ENCODE data around the gene ZNF345. TPM values are rescaled to one million over a fixed set of nuclear protein-coding genes. Genes with fewer than 3 reads are reported as not detected.

The ZNF345 gene
- total RNA-seq, 2 donors from 2014 or later = 0.85 to 0.98 TPM

- DNase-seq (ENCODE audit: low spot score) = no peak
- no peak overlapping the region for H3K4me3 ChIP-seq
- no peak overlapping the region for H3K27ac ChIP-seq
- peaks cover 0 to 12% of the 10 kb centered on the region in 2 donors for H3K4me1 ChIP-seq
- H3K27me3 ChIP-seq = no peaks in the 10 kb centered on the region
- TF ChIP-seq CTCF (IDR thresholded peaks at IDR 0.05) = no peak
- peaks cover 46% of the 10 kb centered on the region for H3K36me3 ChIP-seq
- H3K9me3 ChIP-seq = peaks cover 35 to 72% of the 10 kb centered on the region in 2 donors
Measured at GRCh38 chr19:36833430-36833829, 17.2 kb upstream of the ZNF345 start.

GRCh38 chr19:36837176-36837905 is 13.3 kb upstream of the ZNF345 start:
- Histone ChIP-seq H3K9me3 (peaks cover 14 to 33% of the 10 kb centered on the region in 2 donors), H3K36me3 (peaks cover 17% of the 10 kb centered on the region), H3K27ac (peak overlapping the region; percentile 87 to 88), H3K27me3 (no peaks in the 10 kb centered on the region), H3K4me3 (peak overlapping the region; percentile 67 to 77), H3K4me1 (peaks cover 0 to 19% of the 10 kb centered on the region in 2 donors)
- no peak for DNase-seq (ENCODE audit: low spot score)
- no peak for TF ChIP-seq CTCF (IDR thresholded peaks at IDR 0.05)

DNA sequence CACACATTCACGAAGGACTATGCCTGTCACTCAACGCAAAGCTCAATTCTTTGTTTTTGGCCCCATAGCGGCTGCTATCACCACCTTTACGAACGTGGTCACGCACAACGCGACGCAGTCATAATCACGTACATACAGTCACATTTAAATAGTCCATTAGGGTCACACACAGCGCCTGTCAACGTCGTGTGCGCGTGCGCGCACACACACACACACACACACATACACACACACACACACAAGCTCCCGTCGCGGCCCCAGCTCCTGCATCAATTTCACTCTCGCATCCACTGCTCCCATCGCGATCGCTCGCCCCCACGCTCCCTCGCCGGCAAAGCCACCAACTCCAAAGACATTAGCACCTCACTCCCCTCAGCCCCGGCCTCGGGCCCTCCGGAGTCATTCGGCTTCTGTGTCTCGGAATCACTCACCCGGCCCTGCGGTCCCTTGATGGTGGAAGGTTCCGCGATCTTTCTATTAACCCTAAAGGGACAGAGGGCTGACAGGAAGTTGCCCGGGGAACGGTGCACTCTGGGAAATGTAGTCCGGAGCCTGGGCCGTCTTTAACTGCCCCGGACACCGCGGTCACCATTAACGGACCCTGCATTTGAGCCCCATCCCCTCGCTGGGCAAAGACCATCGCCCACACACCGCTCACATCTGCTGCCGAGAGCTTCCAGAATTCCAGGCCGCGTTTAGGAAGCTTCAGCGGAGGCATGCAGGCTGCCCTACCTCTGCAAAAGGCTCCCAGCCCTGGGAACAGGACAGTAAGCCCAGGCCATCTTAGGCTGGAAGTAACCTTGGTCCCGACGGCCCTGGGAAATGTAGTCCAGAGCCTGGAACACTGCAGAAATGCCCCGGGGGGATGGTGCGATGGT is 12.5 kb upstream of the ZNF345 start, which contains the start of gene ZNF790:
Gene ZNF790, minus strand, starts transcription at position 482 of the 878 bp plus-strand sequence. CDS start 12,768 bp downstream, outside the sequence.
- peaks cover 9% of the 10 kb centered on the region for H3K36me3 ChIP-seq
- no peak for TF ChIP-seq CTCF (IDR thresholded peaks at IDR 0.05)
- peak within 1 kb of the TSS; percentile 87 to 88 for H3K27ac ChIP-seq

DNA sequence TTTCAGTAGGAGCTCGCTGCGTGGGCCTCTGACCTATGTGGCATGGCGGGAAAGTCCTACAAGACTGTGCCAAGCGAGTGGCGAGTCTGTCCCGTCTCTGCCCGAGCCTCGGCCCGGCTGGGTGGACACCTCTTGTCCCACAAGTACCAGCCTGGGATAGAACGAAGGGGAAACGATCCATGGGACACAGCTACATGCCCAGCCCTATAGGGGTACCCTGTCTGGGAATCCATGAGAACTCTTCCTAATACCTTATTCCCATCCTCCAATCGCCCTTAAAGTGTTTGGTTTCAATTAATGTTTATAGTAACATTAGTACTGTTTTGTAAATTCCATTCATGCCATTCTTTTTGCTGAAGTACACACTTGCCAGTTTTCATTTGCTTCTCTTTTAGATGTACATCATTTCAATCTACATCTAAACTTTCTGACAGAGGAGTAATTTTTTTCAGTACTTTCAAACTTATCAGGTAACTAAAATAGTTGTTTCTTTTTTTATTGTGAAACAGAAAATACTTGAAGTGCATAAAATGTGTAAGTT is 11.8 kb upstream of the ZNF345 start:
- Histone ChIP-seq H3K4me3 (peak overlapping the region; percentile 67 to 77), H3K27ac (peak overlapping the region; percentile 87 to 88), H3K4me1 (peaks cover 0 to 19% of the 10 kb centered on the region in 2 donors), H3K36me3 (peaks cover 2% of the 10 kb centered on the region), H3K27me3 (no peaks in the 10 kb centered on the region), H3K9me3 (peaks cover under 1 to 18% of the 10 kb centered on the region in 2 donors)
- no peak for DNase-seq (ENCODE audit: low spot score)
- TF ChIP-seq CTCF (IDR thresholded peaks at IDR 0.05) = no peak

More for the DNA sequence above, 12.5 kb upstream of the ZNF345 start, which contains the start of gene ZNF790:
- Histone ChIP-seq H3K4me1 (peaks cover 0 to 19% of the 10 kb centered on the region in 2 donors), H3K9me3 (peaks cover 8 to 25% of the 10 kb centered on the region in 2 donors), H3K27me3 (no peaks in the 10 kb centered on the region), H3K4me3 (peak within 1 kb of the TSS; percentile 67 to 77)
- DNase-seq (ENCODE audit: low spot score) = peak; percentile 86

- H3K9me3 ChIP-seq = no peaks in the 10 kb centered on the region
Measured at GRCh38 chr19:36847968-36848367, 2.7 kb upstream of the ZNF345 start.

More at GRCh38 chr19:36847968-36848367, 2.7 kb upstream of the ZNF345 start:
- no peaks in the 10 kb centered on the region for H3K27me3 ChIP-seq
- H3K27ac ChIP-seq = peak overlapping the region in 1 of 2 donors; percentile 89
- no peak for DNase-seq (ENCODE audit: low spot score)
- no peak for TF ChIP-seq CTCF (IDR thresholded peaks at IDR 0.05)
- peaks cover 0 to 16% of the 10 kb centered on the region in 2 donors for H3K4me1 ChIP-seq
- H3K36me3 ChIP-seq = no peaks in the 10 kb centered on the region
- H3K4me3 ChIP-seq = no peak overlapping the region
